HG03139 (cell line): ENCODE results near the gene RAET1E.
"Not testable (repeated sequence)": the region's sequence is repeated elsewhere in the genome, so short reads cannot be mapped to it uniquely, and the experiment has no call there.

ENCODE experiments used
- ATAC-seq: cut with Tn5 transposase; IDR thresholded peaks from one replicate; pipeline ENCODE4 v1.9.1; 2021; ENCODE audit not compliant: unreplicated experiment

The RAET1E gene

DNA sequence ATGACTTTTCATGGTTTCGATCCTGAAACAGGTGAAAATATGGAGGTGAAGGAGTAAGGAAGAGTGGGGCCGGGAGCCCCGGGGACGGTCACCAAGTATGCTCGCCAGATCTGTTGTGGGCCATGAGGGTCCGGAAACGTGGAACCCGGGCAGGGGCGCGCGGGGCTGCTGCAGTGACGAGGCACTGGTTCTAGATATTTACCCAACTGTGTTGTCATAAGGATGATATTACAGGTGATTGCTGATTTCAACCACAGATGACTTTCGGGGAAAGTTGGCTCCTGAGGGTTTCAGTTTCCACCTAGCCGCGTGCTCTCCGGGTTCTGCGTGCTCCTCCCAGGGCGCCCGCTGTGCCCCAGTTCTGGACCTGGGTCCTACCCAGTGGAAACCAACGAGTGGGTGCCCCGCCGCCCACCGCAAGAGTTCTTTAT lies 12.8 kb upstream of the RAET1E start:
- ATAC-seq = no peak

DNA sequence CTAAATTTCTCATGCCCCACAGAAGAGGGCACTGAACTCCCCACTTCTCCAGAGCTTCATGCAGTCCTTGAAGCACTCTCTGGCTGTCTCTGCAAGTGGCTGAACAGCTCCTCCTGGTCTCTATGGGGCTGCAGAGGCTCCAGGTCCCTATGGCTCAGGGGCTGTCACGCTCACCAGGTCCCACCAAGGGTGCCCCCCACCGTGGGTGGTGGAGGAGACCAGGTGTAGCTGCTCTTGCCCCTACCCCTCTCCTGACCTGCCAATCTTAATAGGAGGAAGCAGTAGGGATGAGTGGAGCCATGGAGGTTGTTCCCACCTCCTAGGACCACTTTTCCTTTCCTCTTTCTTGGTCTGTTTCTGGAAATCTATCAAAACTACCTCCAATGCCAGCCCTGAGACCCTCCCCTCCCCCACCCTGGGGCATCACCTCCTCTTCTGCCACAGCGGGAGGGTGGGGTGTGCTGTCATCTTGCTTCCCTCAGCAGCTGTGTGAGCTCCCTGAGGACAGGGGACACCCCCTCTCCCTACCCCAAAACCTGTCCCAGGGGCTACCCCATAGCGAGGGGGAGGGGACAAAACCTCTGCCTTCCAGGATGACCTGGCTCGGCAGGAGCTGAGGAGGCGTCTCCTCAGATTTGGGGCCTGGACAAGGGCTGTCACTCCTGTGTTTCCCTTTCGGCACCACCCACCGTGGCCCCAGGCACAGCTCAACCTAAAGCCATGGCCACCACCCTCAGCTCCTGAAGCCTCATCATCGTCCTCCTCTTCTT lies 12.0 kb upstream of the RAET1E start:
- no peak for ATAC-seq

DNA sequence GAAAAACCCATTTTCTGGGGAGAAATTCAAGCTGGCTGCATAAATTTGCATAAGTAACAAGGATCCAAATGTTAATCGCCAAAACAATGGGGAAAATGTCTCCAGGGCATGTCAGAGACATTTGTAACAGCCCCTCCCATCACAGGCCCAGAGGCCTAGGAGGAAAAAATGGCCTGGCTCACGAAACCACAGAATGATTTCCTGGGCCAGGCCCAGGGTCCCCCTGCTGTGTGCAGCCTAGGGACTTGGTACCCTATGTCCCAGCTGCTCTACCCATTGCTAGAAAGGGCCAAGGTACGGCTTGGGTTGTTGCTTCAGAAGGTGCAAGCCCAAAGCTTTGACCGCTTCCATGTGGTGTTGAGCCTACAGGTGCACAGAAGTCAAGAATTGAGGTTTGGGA lies 10.6 kb upstream of the RAET1E start:
- not testable (repeated sequence) for ATAC-seq

DNA sequence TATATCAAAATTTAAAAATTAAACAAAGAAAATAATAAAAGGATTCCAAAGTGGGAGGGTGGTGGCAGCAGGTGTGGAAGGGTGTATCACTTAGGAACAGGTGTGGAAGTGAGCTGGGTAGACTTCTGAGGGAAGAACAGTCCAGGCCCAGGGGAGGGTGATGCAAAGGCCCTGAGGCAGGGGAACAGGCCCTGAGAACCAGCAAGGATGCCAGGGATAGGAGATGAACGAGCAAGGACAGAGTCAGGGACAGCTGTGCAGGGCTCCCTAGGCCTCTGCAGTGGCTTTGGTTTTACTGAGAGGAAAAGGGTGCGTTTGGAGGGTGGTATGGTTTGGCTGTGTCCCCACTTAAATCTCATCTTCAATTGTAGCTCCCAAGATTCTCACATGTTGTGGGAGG lies 9.4 kb upstream of the RAET1E start:
- no peak for ATAC-seq

DNA sequence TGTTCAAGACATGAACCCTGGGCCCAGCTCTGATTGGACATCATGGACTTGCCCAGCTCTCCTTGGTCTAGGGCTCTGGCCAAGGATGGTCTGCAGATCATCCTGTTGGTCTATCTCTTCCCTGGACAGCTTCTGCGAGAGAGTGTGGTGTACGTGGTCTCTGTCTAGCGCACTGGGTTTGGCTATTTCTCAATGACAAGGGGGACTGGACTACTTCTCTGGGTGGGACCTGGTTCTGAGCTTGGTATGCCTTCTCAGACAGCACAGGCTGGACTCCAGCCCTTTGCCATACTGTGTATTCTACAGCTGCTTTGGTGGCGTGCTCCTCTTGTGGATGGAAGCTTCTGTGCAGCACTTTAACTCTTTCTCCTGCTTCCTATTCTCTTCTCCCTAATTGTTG lies 8.5 kb upstream of the RAET1E start:
- no peak for ATAC-seq

DNA sequence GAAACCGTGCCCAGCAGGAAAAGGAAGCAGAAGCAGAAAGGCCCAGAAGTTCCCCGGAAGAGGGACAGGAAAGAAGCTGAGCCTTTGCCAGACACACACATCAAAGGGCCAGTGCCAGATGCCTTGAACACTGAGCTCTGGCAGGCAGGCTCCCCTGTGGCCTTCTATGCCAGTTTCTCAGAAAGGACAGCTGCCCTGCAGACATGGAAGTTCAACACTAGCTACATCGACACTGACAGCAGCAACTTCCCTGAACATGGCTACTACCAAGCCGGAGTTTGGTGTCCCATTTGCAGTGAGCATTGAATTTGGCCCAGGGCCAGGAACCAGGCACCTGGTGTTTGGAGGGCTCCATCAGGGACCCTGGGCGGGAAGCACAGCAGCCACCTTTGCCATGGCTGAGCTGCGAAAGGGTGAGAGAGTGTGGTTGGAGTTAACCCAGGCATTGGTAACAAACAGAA lies 8.0 kb upstream of the RAET1E start:
- no peak for ATAC-seq

DNA sequence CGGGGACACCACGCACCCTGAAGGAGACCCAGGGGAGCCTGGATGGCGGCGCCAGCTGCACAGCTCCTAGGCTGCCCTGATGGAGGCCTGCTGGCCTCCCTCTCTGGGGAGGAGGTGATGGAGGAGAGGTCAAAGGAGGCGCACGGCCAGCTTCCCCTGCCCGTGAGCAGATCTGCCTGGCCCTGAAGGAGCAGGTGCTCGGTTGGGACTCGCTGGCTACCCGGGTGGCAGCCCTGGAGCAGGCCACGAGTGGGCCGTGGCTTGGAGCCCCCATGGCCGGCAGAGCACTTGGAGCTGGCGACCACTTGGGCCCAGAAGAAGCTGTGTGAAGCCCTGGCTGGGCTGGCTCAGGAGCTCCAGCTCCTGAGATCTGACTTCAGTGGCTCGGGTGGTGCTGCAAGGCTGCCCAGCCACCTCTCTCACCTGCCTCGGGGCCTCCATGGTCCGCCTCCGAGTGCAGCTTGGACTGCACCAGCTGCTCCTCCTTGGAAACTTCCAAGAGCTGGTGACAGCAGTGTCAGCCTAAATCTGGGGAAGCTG lies 7.5 kb upstream of the RAET1E start:
- no peak for ATAC-seq

DNA sequence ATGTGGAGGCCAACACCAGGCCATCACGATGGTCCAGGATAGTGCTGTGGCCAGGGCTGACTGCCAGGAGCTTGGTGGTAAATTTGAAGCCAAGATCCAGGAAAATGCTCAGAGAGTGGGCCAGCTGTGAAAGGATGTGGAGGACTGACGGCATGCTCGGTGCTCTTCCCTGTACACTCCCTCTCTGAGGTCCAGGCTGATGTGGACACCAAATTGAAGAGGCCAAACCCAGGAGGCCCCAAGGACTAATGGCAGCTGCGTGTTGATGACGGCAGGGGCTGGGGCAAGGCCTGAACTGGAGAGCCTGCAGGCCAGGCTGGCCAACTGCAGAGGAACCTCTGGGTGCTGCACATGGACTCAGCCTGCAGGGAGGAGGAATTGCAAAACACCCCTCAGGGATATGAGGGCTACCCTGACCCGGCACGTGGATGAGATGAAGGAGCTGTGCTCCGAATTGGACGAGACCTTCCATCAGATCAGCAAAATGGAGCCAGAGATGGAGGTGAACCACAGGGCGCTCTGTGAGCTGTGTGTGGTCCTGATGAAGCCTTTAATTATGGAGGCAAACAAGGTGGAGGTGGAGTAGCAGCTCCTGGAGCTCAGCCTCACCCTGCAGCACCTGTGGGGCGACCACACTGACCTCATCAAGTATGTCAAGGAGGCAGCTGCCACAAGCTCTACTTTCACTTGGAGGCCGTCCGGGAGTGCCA lies 6.9 kb upstream of the RAET1E start:
- no peak for ATAC-seq

DNA sequence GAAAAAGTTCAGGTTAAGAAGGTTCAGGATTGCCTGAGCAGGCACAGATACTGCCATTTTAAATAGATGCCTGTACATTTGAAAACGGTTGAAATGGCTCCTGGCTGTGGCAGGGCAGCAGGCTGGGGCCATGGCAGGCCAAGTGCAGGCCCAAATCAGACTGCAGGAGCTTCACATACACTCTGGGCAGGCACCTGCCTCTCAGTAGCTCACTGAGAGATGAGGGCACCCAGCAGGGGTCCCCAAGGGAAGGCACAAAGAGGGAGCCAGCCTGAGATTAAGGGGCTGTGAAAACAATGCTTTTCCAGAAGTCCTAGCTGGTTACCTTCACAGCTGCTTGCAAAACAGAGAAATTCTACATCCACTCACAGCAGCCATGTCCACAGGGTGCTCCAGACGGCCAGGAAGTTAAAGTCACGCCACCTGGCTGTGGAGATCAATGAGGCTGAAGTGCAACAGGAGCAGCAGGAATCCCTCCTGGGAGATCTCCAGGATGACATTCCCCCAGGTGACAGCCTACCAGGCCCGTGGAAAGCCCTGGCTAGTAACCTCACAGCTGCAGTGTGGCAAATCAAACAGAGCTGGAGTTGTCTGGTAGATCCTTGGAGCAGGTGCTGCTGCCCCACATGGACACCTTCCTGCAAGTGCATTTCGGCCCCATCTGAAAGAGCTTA lies 6.2 kb upstream of the RAET1E start:
- no peak for ATAC-seq

DNA sequence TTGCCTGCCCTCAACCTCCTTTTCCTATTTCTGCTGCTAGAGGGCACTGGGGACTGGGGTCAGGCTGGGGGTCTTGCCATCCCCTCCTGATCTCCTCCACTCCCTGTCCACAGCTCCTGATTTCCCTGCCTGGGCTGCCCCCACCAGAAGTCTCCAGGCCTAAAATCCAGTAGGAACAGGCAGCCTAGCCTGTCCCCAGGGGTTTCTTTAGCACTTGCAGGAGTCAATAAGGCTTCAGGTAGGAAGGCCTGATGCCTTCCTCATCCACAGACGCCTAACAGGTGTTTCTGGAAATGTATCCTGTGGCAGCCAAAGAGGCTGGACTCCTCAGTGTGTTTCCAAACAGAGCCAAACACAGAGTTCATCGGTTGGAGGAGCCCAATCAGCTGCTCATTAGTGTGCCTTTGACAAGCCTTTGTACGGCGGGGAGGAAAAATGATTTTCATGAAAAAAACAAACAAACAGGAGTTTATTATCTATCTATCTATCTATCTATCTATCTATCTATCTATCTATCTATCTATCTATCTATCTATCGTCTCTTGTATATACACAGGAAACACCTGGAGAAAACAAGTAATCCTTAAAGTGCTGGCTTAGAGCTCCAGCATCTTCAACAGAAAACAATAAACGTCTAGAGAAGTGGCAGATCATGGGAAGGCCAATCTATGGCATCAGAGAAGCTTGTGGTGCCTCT lies 3.7 kb upstream of the RAET1E start:
- no peak for ATAC-seq

DNA sequence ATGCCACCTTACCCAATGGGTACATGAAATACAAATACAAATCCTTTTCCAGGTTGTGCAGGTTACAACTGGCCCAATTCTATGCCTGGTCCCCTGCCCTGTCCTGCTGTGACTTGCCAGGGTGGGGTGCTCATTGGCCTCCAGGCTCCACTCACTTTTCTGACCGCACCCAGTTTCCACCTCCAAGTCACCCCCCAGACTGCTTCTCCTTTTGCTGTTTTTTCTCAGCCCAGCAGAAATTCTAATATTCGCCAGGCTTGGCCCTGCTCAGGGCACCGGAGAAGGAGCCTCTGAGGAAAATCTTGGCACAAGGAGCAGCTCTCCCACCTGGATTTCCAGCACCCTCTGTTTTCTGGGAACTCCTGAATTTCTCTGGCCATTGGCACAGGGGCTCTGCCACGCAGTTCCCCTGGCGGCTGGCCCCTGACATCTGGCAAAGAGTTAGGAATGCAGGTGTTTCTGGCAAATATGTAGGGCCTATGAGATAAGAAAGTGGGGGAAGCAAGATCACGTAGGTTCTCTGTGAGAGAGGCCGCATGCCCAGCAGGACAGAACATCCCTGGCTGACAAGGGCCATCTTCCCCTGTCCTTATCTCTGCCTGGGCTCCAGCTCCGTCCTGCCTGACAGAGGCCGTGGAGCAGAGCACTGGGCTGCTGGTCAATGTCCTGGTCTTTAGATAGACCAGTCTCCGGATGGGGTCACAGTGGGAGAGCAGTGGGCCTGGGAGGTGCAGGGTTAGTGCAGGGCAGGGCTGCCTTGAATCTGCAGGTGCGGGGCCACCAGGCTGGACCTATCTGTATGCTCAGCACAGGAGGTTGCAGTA lies 2.9 kb upstream of the RAET1E start:
- ATAC-seq = no peak

DNA sequence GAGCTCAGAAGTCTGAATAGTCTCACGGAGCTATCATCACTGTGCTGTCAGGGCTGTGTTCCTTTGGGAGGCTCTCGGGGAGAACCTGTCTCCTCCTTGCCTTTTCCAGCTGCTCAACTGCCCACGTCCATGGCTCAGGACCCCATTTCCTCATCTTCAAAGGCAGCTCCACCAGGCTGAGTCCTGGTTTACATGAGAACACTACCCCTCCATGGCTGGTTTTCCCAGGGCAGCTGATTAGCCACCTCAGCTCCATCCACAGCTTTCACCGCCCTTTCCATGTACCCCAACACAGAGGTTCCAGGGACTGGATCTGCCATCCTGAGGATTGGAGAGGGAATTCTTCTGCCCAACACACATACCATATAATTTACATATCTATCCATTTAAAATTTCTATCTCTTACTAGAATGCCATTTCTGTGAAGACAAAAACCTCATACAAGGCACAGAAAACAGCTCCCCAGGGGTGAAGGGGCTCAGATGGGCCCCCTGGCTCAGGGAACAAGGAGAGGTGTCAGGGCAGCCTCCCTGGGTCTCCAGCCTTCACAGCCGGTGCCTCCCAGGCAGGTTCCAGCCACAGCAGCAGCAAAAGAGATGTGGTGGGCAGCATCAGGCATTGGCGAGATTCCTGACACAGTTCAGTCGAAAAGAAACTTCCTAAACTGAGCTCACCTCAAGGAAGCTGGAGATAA lies 2.2 kb upstream of the RAET1E start:
- ATAC-seq = no peak

DNA sequence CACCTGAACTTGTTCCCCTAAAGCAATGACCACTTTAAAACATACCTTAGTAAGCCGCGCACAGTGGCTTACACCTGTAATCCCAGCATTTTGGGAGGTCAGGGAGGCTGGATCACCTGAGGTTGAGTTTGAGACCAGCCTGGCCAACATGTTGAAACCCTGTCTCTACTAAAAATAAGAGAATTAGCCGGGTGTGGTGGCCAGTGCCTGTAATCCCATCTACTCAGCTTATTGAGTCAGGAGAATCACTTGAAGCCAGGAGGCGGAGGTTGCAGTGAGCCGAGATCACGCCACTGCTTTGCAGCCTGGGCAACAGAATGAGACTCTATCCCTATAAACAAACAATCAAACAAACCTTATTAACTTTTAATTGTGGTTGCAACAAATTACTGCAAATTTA lies 1.6 kb upstream of the RAET1E start:
- ATAC-seq = no peak

DNA sequence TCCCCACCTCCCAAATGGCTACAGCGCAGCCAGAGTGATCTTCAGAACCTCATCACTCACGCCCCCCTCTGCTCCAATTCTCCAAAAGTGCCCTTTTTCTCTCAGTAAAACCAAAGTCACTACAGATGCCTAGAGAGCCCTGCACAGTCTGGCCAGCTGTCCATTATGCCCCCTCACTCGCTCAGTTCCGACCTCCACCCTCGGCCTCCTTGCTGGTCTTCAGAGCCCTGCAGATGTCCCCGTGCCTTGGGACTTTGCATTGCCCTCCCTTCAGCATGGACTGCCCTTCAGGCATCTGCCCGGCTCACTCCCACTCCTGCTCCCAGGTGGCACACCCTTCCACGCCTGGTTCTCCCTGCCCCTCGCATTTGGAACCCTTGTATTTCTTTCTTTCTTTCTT lies 1.1 kb upstream of the RAET1E start:
- ATAC-seq = no peak

DNA sequence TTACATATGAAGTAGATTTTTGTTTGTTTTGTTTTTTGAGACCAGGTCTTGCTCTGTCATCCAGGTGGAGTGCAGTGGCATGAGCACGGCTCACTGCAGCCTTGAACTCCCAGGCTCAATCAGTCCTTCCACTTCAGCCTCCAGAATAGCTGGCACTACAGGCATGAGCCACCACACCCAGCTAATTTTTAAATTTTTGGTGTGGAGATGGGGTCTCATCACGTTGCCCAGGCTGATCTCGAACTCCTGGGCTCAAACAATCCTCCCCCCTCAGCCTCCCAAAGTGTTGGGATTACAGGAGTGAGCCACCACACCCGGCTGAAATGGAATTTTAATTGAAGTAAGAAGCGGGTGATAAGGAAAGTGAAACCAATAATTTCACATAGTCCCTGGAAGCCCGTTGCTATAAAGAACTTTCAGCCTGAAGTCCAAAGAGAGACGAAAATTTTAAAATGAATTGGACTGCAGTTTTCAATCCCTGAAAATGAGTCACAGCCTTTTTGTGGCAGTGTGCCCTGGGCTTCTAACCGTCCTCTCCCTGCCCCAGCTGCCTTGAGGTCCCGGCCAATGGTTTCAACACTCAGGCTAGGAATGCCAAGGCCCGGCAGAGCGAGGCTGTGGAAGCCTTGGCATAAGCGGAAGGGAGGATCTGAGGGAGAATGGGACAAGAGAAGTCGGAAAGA lies 757 bp downstream of the RAET1E start:
- ATAC-seq = no peak

DNA sequence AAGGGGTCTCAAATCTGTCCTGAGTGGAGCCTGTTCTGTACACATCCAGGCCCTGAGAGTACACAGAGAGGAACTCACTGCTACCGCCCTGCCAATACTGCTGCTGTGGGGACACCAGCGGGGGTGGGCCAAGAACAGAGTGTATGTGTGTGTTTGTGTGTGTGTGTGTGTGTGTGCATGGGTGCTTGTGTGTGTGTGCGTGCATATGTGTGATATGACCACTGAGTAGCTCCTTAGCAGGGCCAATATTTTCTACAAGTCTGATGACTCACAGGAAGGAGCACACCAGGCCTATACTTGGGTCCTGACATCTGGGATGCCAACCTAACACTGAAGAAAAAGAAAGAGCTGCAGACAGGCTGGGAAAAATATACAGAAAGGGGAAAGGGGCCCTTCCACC lies 1.4 kb downstream of the RAET1E start:
- no peak for ATAC-seq

DNA sequence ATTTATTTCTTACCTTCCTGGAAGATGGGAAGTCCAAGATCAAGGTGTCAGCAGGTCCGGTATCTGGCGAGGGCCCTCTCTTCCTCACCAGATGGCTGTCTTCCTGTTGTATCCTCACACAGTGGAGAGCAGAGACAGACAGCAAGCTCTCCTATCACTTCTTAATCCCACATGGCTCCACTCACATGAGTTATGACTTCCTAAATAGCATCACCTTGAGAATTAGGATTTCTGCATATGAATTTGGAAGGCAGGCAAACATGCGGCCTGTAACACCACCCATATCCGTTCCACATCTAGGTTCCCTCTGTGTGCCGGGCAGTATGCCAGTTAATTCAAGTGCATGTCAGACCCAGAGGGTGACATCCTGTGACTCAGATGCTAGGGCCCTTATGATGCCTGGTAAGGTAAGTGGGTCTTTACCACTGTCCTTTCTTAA lies 2.1 kb downstream of the RAET1E start:
- ATAC-seq = no peak

DNA sequence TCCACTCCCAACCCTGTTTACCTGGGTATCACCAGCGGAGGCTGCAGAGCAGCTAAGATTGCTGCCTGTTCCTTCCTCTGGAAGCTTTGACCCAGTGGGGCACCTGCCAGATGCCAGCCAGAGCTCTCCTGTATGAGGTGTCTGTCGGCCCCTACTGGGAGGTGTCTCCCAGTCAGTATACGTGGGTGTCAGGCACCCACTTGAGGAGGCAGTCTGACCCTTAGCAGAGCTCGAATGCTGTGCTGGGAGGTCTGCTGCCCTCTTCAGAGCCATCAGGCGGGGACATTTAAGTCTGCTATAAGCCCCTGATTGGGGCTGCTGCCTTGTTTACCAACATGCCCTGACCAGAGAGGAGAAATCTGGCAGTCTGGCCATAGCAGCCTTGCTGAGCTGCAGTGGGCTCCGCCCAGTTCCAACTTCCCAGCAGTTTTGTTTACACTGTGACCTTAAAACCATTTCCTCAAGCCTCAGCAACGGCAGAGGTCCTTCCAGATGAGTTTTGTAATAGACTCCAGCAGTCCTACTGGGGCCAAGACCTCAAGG lies 2.8 kb downstream of the RAET1E start:
- no peak for ATAC-seq

DNA sequence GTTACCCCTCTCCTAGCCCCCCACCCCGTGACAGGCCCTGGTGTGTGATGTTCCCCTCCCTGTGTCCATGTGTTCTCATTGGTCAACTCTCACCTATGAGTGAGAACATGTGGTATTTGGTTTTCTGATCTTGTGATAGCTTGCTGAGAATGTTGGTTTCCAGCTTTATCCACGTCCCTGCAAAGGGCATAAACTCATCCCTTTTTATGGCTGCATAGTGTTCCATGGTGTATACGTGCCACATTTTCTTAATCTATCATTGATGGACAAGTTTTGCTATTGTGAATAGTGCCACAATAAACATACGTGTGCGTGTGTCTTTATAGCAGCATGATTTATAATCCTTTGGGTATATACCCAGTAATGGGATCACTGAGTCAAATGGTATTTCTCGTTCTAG lies 6.0 kb downstream of the RAET1E start:
- ATAC-seq = not testable (repeated sequence)
